ENCODE data around the gene XRN1.
"Not testable (repeated sequence)": the region's sequence is repeated elsewhere in the genome, so short reads cannot be mapped to it uniquely, and the experiment has no call there.

The XRN1 gene

DNA sequence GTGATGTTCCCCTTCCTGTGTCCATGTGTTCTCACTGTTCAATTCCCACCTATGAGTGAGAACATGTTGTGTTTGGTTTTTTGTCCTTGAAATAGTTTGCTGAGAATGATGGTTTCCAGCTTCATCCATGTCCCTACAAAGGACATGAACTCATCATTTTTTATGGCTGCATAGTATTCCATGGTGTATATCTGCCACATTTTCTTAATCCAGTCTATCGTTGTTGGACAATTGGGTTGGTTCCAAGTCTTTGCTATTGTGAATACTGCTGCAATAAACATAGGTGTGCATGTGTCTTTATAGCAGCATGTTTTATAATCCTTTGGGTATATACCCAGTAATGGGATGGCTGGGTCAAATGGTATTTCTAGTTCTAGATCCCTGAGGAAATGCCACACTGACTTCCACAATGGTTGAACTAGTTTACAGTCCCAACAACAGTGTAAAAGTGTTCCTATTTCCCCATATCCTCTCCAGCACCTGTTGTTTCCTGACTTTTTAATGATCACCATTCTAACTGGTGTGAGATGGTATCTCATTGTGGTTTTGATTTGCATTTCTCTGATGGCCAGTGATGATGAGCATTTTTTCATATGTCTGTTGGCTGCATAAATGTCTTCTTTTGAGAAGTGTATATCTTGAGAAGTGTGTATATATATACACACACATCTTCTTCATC lies 123.4 kb downstream of the XRN1 start:
- DNase-seq (ENCODE audit: low read depth in 2 of 2) = not testable (repeated sequence)

DNA sequence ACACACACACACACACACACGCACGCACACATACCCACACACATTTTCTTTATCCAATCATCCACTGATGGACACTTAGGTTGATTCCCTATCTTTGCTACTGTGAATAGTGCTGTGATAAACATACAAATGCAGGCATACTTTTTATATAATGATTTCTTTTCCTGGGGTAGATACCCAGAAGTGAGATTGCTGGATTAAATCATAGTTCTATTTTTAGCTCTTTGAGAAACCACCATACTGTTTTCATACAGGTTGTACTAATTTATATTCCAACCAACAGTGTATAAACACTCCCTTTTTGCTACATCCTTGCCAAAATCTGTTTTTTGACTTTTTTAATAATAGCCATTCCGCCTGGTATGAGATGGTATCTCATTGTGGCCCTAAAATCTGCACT lies 127.9 kb downstream of the XRN1 start:
- DNase-seq (ENCODE audit: low read depth in 2 of 2) = no peak

DNA sequence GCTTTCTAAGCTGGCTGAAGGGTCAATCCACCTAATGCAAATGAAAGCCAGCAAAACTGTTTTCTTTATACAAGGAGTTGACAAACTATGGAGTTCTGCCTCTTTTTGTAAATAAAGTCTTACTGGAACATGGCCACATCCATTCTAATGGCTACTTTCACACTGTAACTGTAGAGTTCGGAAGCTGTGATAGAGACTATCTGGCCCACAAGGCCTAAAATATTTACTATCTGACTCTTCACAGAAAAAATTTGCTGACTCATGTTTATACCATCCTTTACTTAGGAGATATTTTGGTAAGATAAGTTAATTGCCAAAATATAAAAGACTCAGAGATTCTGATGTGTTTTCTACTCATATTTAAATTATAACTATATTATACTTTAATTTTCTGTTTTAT lies 128.7 kb downstream of the XRN1 start:
- no peak for DNase-seq (ENCODE audit: low read depth in 2 of 2)

DNA sequence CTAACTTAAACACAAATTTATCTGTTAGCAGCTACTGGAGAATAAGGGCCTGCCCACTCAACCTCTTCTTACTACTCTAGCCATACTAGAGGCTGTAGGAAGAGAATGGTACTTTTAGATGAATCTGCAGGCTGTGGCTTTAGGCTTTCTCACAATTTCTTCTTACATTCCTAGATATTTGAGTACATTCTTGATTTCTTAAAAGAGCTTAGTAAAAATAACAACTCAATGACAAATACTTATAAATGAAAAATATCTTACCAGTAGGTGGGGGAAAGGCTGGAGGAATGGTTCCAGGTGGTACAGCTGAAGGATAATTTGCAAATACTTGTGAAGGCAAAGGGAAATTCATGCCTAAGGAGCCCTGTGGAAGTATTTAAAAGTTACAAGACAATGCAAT lies 129.5 kb downstream of the XRN1 start:
- no peak for DNase-seq (ENCODE audit: low read depth in 2 of 2)

DNA sequence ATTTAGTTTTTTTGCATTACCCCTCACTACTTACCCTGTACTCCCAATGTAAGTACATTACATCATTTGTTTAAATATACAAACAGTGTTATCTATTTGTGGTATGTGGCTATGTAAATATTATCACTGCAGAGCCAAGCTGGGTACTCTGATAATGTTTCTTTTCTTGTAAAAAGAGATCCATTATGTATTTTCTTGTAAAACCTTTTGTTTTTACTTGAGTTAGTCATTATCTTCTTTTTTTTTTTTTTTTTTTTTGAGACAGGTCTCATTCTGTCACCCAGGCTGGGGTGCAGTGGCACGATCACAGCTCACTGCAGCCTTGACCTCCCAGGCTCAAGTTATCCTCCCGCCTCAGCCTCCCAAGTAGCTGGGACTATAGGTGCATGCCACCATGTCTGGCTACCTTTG lies 131.9 kb downstream of the XRN1 start:
- DNase-seq (ENCODE audit: low read depth in 2 of 2) = not testable (repeated sequence)

DNA sequence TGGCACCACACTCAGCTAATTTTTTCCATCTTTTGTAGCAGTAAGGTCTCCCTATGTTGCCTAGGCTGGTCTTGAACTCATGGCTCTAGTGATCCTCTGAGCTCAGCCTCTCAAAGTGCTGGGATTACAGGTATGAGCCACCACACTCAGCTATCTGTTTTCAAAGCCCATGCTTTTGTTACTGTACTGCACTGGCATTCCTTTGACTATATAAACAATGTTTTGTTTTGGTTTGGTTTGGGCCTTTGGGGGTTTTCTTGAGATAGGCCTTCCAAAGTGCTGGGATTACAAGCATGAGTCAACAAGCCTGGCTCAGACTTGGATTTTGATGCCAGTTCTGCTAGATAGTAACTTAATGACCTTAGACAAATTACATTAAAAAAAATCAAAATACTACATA lies 132.8 kb downstream of the XRN1 start:
- DNase-seq (ENCODE audit: low read depth in 2 of 2) = no peak

DNA sequence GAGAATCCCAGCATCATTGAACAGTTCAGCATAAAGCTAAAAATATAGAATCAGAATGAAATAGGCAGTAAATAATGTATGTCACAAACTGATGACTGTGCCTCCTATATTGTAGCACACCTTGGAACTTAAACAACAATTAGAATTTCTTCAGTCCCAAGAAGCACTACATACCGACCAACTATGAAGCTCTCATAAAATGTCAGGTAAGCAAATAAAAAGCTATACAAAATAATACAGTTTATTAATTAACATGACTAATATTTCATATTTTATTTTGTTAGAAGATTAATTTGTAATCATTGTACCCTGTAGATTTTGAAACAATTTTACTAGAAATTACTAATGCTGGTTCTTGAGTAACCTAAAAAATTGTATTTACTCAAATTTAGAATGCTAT lies 137.4 kb downstream of the XRN1 start:
- DNase-seq (ENCODE audit: low read depth in 2 of 2) = no peak

DNA sequence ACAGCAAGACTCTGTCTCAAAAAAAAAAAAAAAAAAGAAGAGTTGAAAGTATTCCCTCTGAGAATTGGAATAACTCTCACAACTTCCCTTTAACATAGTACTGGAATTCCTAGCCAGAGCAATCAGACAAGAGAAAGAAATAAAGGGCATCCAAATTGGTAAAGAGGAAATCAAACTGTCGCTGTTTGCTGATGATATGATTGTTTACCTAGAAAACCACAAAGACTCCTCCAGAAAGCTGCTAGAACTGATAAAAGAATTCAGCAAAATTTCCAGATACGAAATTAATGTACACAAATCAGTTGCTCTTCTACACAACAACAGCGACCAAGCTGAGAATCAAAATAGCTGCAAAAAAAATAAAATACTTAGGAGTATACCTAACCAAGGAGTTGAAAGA lies 145.0 kb downstream of the XRN1 start:
- DNase-seq (ENCODE audit: low read depth in 2 of 2) = not testable (repeated sequence)

DNA sequence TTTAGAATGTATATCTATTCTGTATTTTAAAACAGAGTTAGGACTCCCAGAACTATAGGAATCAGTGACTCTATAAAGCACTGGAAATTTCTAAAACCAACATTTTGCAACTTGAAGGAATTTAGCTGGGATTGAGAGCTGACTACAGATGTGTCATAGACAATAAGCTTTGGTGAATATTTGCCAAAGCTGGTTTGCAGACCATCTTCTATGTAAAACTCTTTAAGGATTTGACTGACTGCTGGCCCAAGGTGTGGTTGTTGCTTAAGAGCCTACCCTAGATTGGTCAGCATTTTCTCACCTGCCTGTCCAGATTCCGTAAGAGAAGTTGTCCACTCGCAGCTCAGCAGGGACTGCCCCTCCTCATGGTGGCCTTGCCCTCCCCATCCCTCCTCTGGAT lies 149.2 kb downstream of the XRN1 start:
- no peak for DNase-seq (ENCODE audit: low read depth in 2 of 2)

DNA sequence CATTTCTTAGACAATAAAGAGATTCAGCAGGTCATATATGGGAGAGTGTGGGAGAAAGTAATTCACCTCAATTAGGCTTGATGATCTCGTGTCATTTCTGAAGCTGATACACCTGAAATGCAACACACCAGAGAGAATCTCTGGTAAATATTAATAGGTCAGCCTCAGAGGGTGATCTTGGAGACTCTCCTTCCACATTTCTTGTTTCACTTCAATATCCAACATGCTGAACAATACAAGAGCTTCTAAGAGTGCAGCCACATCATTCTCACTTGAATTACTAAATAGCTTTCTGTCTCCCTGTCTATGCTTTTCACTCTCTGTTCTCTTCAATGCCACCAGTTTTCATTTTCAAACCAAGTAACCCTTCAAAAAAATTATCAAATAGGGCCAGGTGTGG lies 151.3 kb downstream of the XRN1 start:
- no peak for DNase-seq (ENCODE audit: low read depth in 2 of 2)

DNA sequence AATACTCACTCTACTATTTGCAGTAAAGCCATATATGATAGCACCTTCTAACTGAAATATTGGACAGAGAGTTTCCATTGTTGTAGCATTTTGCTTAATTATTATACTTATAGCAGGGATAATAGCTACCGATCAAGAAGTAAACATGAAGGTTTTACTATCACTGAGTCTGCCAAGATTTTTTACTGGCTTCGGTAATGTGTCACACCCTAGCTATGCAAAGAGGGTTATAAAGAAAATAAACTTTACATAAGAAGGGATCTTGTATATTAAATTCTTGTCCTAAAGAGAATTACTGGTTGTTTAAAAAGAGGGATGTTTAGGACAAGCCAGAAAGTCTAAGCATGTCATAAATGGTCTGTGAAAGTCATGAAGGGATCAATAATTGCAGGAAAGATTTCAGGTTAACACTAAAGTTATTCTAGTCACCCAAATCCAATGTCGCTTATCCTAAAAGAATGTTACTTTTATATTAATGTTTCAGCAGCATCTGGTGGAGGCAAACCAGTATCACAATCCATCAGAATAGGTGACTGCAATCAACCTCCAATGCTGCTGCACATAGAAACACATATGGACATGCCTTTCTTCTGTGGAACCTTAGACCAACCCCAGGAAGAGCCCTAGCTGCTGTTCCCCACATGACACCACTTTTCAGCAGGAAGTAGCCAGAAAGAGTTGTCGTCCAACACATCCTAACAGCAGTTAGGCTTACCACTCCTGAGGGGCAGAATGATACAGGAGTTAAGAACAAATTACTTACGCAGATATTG lies 159.8 kb downstream of the XRN1 start:
- DNase-seq (ENCODE audit: low read depth in 2 of 2) = no peak

DNA sequence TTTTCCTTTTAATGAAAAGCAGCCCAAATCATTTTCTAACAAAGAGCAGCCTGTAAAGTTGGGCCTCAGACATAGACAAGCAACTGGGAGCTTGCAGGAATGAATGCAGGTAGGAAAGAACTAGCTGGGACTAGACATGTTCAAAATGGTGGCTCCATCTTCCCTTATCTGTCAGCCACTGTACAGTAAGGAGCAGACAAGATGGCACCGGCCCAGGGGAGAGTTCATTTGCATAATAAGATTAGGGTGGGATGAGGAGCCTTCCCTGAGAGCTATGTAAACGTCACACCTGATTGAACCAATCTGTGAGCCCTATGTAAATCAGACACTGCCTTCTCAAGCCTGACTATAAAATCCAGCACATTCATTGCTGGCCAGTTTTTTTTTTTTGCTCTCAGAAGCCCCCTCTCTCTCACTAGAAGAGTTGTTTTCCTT lies 162.7 kb downstream of the XRN1 start:
- no peak for DNase-seq (ENCODE audit: low read depth in 2 of 2)

DNA sequence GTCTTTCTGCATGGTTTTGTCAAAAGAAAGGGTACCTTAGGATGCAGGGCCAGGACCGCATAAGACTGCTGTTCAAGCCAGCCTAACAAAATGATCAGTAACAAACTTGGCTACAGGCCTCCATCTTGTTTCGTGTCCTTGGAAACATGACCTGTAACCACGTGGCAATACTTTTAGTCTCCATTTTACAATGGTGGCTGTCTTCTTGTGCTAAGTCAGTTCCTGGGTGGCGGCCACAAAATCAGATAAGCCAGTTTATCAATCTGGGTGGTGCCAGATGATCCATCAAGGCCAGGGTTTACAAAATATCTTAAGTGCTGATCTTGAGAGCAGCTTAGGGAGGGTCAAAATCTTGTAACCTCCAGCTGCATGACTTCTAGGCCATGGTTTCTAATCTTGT lies 165.3 kb downstream of the XRN1 start:
- DNase-seq (ENCODE audit: low read depth in 2 of 2) = no peak

DNA sequence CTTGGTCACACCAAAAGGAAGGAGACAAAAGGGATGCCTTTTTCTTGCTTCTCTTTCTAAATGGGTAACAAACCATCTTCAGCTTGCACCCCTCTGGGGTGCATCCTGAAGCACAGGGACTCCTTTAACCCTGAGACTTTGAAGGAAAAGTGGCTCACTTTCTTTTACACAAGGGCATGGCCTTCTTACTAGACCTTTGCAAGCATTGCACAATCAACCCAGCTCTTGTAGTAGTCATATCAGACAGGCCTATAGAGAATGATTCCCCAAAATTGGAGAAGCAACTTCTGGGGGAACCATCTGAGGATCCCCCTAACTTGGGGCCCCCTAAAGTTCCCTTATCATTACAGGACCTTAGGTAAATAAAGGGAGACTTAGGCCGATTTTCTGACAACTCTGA lies 166.4 kb downstream of the XRN1 start:
- no peak for DNase-seq (ENCODE audit: low read depth in 2 of 2)

DNA sequence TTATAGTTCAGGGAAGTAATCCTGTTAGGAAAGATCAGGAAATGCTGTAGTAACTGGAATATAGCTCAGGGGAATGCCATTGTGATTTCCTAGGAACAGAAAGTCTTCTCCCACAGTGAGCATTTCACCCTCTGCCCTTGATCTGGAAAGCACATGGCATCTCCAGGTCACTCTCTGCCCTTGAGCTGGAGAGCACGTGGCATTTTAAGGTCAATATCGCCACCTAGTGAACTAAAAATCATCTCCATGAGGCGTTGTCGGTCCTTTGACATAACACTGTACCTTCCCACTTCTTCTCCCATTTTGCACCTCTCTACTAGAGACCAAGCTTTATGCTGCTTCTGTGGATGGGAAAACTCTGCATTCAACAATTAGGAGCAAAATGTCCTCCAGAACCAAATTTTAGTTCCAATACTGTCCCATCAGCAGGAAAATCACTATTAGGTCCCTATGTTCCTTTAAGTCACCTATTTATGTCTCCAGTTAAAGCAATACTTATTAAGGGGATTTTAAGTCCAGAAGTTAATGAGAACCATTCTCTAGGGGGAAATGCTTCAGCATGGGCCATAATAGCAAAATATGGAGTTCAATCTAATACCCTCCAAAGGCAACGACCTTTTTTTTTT lies 167.8 kb downstream of the XRN1 start:
- DNase-seq (ENCODE audit: low read depth in 2 of 2) = peak in 1 of 2 experiments; percentile 18

DNA sequence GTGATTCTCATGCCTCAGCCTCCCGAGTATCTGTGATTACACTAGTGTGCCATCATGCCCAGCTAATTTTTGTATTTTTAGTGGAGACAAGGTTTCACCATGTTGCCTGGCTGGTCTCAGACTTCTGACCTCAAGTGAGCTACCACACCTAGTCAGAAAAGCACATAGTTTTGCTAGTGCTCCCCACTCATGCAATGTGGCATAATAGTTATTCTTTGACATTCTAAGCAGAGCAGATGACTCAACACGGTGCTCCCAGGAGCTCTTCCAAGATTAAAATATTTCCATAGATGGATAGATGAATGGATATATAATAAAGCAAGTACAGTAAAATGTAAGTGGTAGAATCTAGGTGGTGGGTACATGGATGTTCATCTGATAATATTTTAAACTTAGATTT lies 169.4 kb downstream of the XRN1 start:
- no peak for DNase-seq (ENCODE audit: low read depth in 2 of 2)

DNA sequence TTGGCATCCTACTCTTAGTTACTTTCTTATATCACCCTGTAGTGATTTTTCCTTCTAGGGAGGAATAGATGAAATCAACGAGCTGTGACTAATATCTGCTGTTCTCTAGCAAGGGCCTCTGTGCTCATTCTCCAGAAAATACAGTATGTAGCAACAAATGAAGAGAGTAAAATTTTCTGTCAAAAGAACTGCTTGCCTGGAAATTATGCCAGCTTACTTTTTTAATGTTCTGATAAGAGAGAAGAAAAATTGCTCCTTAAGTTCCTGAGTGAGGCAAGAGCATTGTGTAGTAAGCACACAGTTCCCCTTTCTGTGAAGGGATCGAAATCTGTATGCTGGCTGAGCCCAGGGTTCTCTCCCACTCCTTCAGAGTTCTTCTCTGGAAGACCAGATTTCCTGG lies 171.1 kb downstream of the XRN1 start:
- no peak for DNase-seq (ENCODE audit: low read depth in 2 of 2)

DNA sequence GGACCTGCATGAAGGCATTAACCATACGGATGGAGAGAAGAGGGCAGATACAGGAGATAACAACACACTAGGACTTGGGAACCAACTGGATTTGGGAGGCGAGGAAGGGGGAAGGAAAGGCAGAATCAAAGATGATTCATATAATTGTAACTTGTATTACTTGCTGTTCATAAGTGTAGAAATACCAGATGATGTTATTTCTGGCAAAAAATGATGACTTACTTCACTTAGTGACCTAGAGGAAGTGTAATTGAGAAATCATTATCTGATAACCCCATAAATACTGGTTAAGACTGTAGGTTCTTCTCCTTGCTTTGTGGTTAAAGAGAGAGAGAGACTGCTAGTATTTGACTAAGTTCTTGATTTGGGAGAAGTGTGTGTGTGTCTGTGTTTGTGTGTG lies 172.0 kb downstream of the XRN1 start:
- no peak for DNase-seq (ENCODE audit: low read depth in 2 of 2)

DNA sequence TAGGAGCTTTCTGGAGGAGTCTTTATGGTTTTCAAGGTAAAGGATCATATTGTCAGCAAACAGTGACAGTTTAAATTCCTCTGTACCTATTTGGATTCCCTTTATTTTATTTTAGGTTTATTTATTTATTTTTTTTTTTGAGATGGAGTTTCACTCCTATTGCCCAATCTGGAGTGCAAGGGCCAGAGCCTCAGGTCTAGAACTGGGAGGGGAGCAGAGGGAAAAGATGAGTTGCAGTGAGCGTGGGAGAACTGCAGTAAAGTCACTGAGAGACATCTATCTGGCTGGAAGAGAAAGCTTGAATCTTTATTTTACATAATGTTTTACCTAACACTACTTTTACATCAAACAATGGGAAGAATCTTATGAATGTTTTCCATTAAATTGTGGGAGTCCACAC lies 172.9 kb downstream of the XRN1 start:
- DNase-seq (ENCODE audit: low read depth in 2 of 2) = no peak

DNA sequence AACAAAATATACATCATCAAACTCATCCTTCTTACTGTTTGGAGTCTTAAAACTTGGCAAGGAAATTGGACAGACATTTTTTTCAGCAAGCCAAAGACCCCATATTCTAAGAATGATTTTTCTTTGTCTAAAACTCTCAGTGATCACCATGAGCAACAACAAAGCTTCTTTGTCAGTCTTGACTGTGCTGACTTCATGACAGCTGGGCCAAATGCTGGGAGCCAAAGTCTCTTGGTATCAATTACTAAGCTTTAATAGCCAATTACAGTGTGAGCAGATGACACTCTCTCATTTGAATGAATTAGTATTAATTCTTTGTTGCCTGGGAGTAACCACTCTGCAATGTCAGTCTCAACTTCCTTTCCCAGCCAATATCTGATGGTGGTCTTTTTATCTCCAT lies 174.3 kb downstream of the XRN1 start:
- no peak for DNase-seq (ENCODE audit: low read depth in 2 of 2)

DNA sequence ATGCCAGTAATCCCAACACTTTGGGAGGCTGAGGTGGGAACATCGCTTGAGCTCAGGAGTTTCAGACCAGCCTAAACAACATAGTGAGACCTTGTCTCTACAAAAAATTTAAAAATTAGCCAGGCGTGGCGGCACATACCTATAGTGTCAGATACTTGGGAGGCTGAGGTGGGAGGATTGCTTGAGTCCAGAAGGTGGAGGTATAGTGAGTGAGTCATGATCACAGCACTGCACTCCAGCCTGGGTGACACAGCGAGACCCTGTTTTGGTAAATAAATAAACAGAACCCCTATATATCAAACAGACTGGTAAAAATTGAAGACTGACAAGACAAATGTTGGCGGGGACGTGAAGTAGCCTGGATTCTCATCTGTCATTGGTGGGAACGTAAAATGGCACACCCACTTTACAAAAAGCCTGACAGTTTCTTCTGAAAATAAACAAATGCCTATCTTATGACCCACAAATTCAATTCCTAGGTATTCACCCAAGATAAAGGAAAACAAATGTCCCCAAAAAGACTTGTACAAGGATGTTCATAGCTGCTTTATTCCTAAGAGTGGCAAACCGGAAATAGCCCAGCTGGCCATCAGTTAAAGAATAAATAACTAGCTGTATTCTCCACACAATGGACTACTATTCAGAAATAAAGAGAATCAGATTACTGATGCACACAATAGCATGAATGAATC lies 175.5 kb downstream of the XRN1 start:
- DNase-seq (ENCODE audit: low read depth in 2 of 2) = no peak

DNA sequence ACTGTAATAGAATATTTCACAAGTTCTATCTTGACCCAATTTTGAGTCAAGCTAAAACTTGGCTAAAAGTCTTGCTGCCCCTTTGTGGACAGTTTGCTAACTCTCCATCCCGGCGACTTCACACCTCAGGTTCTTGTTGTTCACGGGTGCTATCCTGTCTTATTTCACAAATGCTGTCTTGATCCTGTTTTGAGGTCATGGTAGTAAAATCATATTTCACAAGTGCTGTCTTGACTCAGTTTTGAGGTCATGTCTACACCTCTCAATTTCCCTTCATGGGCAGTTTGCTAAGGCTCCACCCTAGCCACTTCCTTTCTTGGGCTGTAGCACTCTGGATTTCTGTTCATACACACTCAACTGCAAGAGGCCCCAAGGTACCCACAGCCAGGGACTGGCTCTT lies 177.4 kb downstream of the XRN1 start:
- DNase-seq (ENCODE audit: low read depth in 2 of 2) = no peak

DNA sequence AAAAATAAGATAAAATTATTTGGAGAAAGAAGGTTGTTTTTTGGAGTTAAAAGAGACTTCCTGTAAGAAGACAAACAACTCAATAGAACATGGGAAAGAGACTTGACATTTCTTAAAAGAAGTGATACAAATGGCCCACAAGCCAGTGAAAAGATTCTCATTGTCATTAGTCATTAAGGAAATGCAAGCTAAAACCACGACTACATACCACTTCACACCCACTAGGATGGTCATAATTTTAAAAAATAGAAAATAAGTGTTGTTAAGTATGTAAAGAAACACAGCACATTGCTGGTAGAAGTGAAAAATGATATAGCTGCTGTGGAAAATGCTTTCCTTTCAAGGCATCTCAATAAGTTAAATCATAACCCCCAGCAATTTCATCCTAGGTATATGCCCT lies 178.1 kb downstream of the XRN1 start:
- DNase-seq (ENCODE audit: low read depth in 2 of 2) = no peak

Data from stimulated activated CD4-positive, alpha-beta T cell treated with anti-CD3 and anti-CD28 coated beads, Interleukin-12 subunit alpha, Interleukin-12 subunit beta, amount 100 ng/mL, for 24 hours (primary cell).